K562 (cell line): ENCODE data around the gene KIF3B. TPM values are rescaled to one million over a fixed set of nuclear protein-coding genes. Genes with fewer than 3 reads are reported as not detected.
A peak's percentile ranks its signal among the peaks of the same experiment; 100 is the strongest.

Experiments used
- BHLHE40 ChIP-seq: IDR thresholded peaks from 2 replicates; pipeline ENCODE4 v1.6.1; 2011; ENCODE audit warnings: low read length, improper control_type of control experiment
- CAMTA2 ChIP-seq: fragments of 250-450 bp; sonication (Bioruptor Pico); conservative IDR thresholded peaks from 2 replicates; pipeline ENCODE4 v1.5.1; 2022
- CREM ChIP-seq: IDR thresholded peaks from 2 replicates; pipeline ENCODE4 v1.6.1; 2014; ENCODE audit warnings: antibody characterized with exemption, low read depth
- DPF2 ChIP-seq: fragments of 450-650 bp; IDR thresholded peaks from 2 replicates; pipeline ENCODE4 v1.6.1; 2016
- GABPB1 ChIP-seq: sonication (generic); formaldehyde crosslinking; IDR thresholded peaks from 2 replicates; pipeline ENCODE4 v1.8.0; 2022; ENCODE audit warnings: mild to moderate bottlenecking, missing genetic modification reagents
- HOMEZ ChIP-seq: fragments of 250-450 bp; sonication (Bioruptor Pico); IDR thresholded peaks from 2 replicates; pipeline ENCODE4 v1.4.0; 2020; ENCODE audit warnings: mild to moderate bottlenecking, moderate library complexity
- KDM1A ChIP-seq, 2 experiments: fragments of 450-650 bp; IDR thresholded peaks; 2 replicates each; pipeline ENCODE4 v1.6.1; 2016; ENCODE audit warnings: mild to moderate bottlenecking in 2 of 2
- KDM4B ChIP-seq, 2 experiments: fragments of 450-650 bp in 1 of 2; sonication (generic) in 1 of 2; IDR thresholded peaks; 2 replicates each; pipeline ENCODE4 v1.6.1; 2016 to 2017; ENCODE audit warnings: borderline replicate concordance in 2 of 2, antibody characterized with exemption in 1 of 2, low read depth in 1 of 2, mild to moderate bottlenecking in 1 of 2
- KLF10 ChIP-seq: fragments of 250-450 bp; sonication (Bioruptor Pico); IDR thresholded peaks from 2 replicates; pipeline ENCODE4 v1.6.1; 2021; ENCODE audit warnings: matching md5 sums
- MCM5 ChIP-seq: fragments of 450-650 bp; IDR thresholded peaks from 2 replicates; pipeline ENCODE4 v1.6.1; 2016; ENCODE audit warnings: low read depth
- NFXL1 ChIP-seq: fragments of 450-650 bp; formaldehyde crosslinking; IDR thresholded peaks from 2 replicates; pipeline ENCODE4 v1.4.0; 2021; ENCODE audit warnings: mild to moderate bottlenecking
- NR2C2 ChIP-seq, 2 experiments: fragments of 200-800 bp in 1 of 2; sonication (Bioruptor generic) in 1 of 2; sonication (generic) in 1 of 2; formaldehyde crosslinking in 1 of 2; IDR thresholded peaks; 2 replicates each; pipeline versions ENCODE4 v1.6.1 to v1.8.0; 2016 to 2022; ENCODE audit warnings: mild to moderate bottlenecking in 1 of 2, missing compliant biosample characterization in 1 of 2, missing genetic modification characterization in 1 of 2, missing genetic modification reagents in 1 of 2
- PHF21A ChIP-seq: fragments of 450-650 bp; IDR thresholded peaks from 2 replicates; pipeline ENCODE4 v1.6.1; 2017; ENCODE audit warnings: low read depth, borderline replicate concordance
- POLR2G ChIP-seq: fragments of 200-400 bp; formaldehyde crosslinking; IDR thresholded peaks from 2 replicates; pipeline ENCODE4 v1.6.1; 2017; ENCODE audit warnings: low read depth, mild to moderate bottlenecking, antibody characterized with exemption, low read length, moderate library complexity
- PTBP1 ChIP-seq: fragments of 200-400 bp; formaldehyde crosslinking; IDR thresholded peaks from 2 replicates; pipeline ENCODE4 v1.6.1; 2017; ENCODE audit warnings: low read depth, low read length
- RUNX1 ChIP-seq: sonication (generic); IDR thresholded peaks from 2 replicates; pipeline ENCODE4 v1.6.1; 2016; ENCODE audit warnings: antibody characterized with exemption, low read depth
- STAG1 ChIP-seq: sonication (generic); formaldehyde crosslinking; IDR thresholded peaks from 2 replicates; pipeline ENCODE4 v1.5.0; 2020; ENCODE audit warnings: missing genetic modification reagents, borderline replicate concordance
- STAT5A ChIP-seq: IDR thresholded peaks from 2 replicates; pipeline ENCODE4 v1.6.1; 2012; ENCODE audit warnings: low read length, inconsistent platforms, borderline replicate concordance
- STAT5B ChIP-seq: fragments of 250-450 bp; sonication (Bioruptor Pico); IDR thresholded peaks from 2 replicates; pipeline ENCODE4 v1.8.0; 2021; ENCODE audit warnings: mild to moderate bottlenecking, inconsistent platforms
- TFE3 ChIP-seq: fragments of 450-650 bp; formaldehyde crosslinking; IDR thresholded peaks from 2 replicates; pipeline ENCODE4 v1.4.0; 2020; ENCODE audit warnings: mild to moderate bottlenecking, mixed read lengths
- TSC22D4 ChIP-seq: fragments of 450-650 bp; IDR thresholded peaks from 2 replicates; pipeline ENCODE4 v1.6.1; 2016; ENCODE audit warnings: missing genetic modification characterization, missing biosample characterization, control low read depth
- XRCC5 ChIP-seq: fragments of 200-400 bp; formaldehyde crosslinking; IDR thresholded peaks from 2 replicates; pipeline ENCODE4 v1.6.1; 2017; ENCODE audit warnings: low read depth, mild to moderate bottlenecking, low read length
- ZSCAN32 ChIP-seq: fragments of 450-650 bp; formaldehyde crosslinking; IDR thresholded peaks from 2 replicates; pipeline ENCODE4 v1.4.0; 2020; ENCODE audit warnings: mild to moderate bottlenecking, moderate library complexity
- polyA plus RNA-seq, 8 experiments: library from polyadenylated mRNA; depleted of rRNA in 4 of 8; stranded (reverse) in 5 of 8; unstranded in 3 of 8; fragments of >200 nt; fragmentation: Nextera tagmentation in 2 of 8; fragmentation: Illumina TruSeq in 1 of 8; extraction: Ambion mirVana in 2 of 8; extraction: Trizol in 1 of 8; gene quantifications; 2 replicates each; pipeline versions ENCODE4 v1.2.1 to v1.2.3, GENCODE V29; 2011 to 2014; ENCODE audit warnings: inconsistent platforms in 1 of 8, missing spikeins in 1 of 8
- total RNA-seq, 7 experiments: library from RNA; depleted of rRNA in 6 of 7; stranded (reverse); fragments of >200 nt in 6 of 7; fragmentation: Illumina TruSeq in 2 of 7; extraction: Trizol in 2 of 7; gene quantifications; 2 replicates each; pipeline versions ENCODE4 v1.2.1 to v1.2.3, GENCODE V29; 2011 to 2021; ENCODE audit warnings: low replicate concordance in 1 of 7
- TF ChIP-seq, protein P1 (sequence below): fragments of 200-400 bp; formaldehyde crosslinking; IDR thresholded peaks from 2 replicates; pipeline ENCODE4 v1.6.1; 2017; ENCODE audit warnings: mild to moderate bottlenecking, low read depth, low read length, moderate library complexity
- TF ChIP-seq, protein P2 (sequence below): IDR thresholded peaks from 2 replicates; pipeline ENCODE4 v1.6.1; 2014; ENCODE audit warnings: antibody characterized with exemption

The KIF3B gene
- total and polyA plus RNA-seq, 9 of the 15 experiments (the other 6 are each of a cell fraction or from before 2014, with no cell fraction given): 2.9 to 12.3 (median 8.6) TPM

DNA sequence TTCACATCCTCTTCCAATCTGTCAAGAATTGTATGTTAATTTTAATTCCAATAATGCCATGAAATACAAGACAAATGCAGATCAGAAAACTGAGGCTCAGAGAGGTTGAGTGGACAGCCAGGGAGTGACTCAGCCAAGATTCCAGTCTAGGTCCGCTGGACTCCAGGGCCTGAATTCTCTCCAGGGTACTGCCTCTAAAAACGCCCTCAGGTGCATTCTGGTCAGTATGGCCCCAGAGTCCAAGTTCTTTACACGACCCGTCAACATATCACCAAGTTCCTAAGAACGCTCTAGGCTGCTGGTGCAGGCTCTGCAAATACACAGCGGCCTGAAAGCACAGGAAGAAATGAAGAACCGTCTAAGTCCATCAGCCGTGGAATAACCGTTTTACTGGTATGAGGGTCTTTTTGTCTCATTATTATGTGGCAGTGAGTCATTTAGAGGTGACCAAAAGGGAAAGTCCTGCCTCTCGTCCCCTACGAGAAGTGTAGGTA, 80.0 kb downstream of the KIF3B start (continued):
- TF ChIP-seq, protein P1, sequence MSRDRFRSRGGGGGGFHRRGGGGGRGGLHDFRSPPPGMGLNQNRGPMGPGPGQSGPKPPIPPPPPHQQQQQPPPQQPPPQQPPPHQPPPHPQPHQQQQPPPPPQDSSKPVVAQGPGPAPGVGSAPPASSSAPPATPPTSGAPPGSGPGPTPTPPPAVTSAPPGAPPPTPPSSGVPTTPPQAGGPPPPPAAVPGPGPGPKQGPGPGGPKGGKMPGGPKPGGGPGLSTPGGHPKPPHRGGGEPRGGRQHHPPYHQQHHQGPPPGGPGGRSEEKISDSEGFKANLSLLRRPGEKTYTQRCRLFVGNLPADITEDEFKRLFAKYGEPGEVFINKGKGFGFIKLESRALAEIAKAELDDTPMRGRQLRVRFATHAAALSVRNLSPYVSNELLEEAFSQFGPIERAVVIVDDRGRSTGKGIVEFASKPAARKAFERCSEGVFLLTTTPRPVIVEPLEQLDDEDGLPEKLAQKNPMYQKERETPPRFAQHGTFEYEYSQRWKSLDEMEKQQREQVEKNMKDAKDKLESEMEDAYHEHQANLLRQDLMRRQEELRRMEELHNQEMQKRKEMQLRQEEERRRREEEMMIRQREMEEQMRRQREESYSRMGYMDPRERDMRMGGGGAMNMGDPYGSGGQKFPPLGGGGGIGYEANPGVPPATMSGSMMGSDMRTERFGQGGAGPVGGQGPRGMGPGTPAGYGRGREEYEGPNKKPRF: no peak
- TF ChIP-seq HOMEZ (CRISPR knock-in tag) (no peak), GABPB1 (no peak), ZSCAN32 (no peak), PHF21A (no peak), MCM5 (no peak), KLF10 (CRISPR knock-in tag) (no peak), NR2C2 (CRISPR knock-in tag; IDR thresholded peaks at IDR 0.05) (no peak), NR2C2 (tag; IDR thresholded peaks at IDR 0.05) (no peak), CREM (no peak), TFE3 (no peak), BHLHE40 (no peak), STAT5A (no peak), TSC22D4 (tag) (no peak), KDM1A (IDR thresholded peaks at IDR 0.05) (0 out of 4 replicates have a peak, but pooled peaks of 1 of the 2 experiments have one; percentile 18), STAT5B (CRISPR knock-in tag) (no peak), KDM4B (IDR thresholded peaks at IDR 0.05; ENCODE audit: borderline replicate concordance in 2 of 2, low read depth in 1 of 2) (no peak), DPF2 (peak; percentile 51), XRCC5 (no peak), CAMTA2 (CRISPR knock-in tag) (no peak), POLR2G (no peak), RUNX1 (no peak), STAG1 (CRISPR knock-in tag) (no peak), NFXL1 (CRISPR knock-in tag) (no peak), PTBP1 (no peak)
- TF ChIP-seq, protein P2, sequence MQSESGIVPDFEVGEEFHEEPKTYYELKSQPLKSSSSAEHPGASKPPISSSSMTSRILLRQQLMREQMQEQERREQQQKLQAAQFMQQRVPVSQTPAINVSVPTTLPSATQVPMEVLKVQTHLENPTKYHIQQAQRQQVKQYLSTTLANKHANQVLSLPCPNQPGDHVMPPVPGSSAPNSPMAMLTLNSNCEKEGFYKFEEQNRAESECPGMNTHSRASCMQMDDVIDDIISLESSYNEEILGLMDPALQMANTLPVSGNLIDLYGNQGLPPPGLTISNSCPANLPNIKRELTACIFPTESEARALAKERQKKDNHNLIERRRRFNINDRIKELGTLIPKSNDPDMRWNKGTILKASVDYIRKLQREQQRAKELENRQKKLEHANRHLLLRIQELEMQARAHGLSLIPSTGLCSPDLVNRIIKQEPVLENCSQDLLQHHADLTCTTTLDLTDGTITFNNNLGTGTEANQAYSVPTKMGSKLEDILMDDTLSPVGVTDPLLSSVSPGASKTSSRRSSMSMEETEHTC: no peak
